GM19463 (cell line): ENCODE data around the gene PSMB7.

Source experiments
- ATAC-seq: cut with Tn5 transposase; IDR thresholded peaks from one replicate; pipeline ENCODE4 v1.9.1; 2021; ENCODE audit warnings: mild to moderate bottlenecking, moderate library complexity; ENCODE audit not compliant: unreplicated experiment

Gene PSMB7

GRCh38 chr9:124346347-124347163, 68.7 kb downstream of the PSMB7 start:
- no peak for ATAC-seq

GRCh38 chr9:124345751-124346281, 69.4 kb downstream of the PSMB7 start:
- ATAC-seq: no peak

- no peak for ATAC-seq
Measured at GRCh38 chr9:124345063-124345462, 70.2 kb downstream of the PSMB7 start.

- no peak for ATAC-seq
Measured at GRCh38 chr9:124344291-124345050, 70.8 kb downstream of the PSMB7 start.

GRCh38 chr9:124343533-124344290, 71.5 kb downstream of the PSMB7 start:
- ATAC-seq: no peak

GRCh38 chr9:124342776-124343485, 72.3 kb downstream of the PSMB7 start:
- no peak for ATAC-seq

- no peak for ATAC-seq
Measured at GRCh38 chr9:124342402-124342775, 72.9 kb downstream of the PSMB7 start.

GRCh38 chr9:124341455-124342170, 73.6 kb downstream of the PSMB7 start:
- no peak for ATAC-seq

GRCh38 chr9:124340219-124341069, 74.8 kb downstream of the PSMB7 start:
- ATAC-seq: no peak

GRCh38 chr9:124339603-124340146, 75.6 kb downstream of the PSMB7 start:
- no peak for ATAC-seq

GRCh38 chr9:124337562-124337961, 77.7 kb downstream of the PSMB7 start:
- no peak for ATAC-seq

GRCh38 chr9:124335320-124335707, 79.9 kb downstream of the PSMB7 start:
- ATAC-seq: no peak

- ATAC-seq: no peak
Measured at GRCh38 chr9:124334568-124335319, 80.5 kb downstream of the PSMB7 start.

GRCh38 chr9:124333203-124333579, 82.1 kb downstream of the PSMB7 start:
- ATAC-seq: no peak

- no peak for ATAC-seq
Measured at GRCh38 chr9:124332361-124333202, 82.7 kb downstream of the PSMB7 start.

- no peak for ATAC-seq
Measured at GRCh38 chr9:124331580-124331979, 83.7 kb downstream of the PSMB7 start.

GRCh38 chr9:124330011-124330697, 85.1 kb downstream of the PSMB7 start:
- ATAC-seq: no peak
